ENCODE data around the gene AJM1. TPM values are rescaled to one million over a fixed set of nuclear protein-coding genes. Genes with fewer than 3 reads are reported as not detected.
"Not testable (repeated sequence)": the region's sequence is repeated elsewhere in the genome, so short reads cannot be mapped to it uniquely, and the experiment has no call there.

The AJM1 gene
- total RNA-seq, 2 donors from 2014 or later, result 3.6 to 10.1 TPM

GRCh38 chr9:136835162-136835931, 6.9 kb upstream of the AJM1 start:
- intact Hi-C loops (cut with DNase I), result no loop called here
- DNase-seq (ENCODE audit: low spot score), result no peak
- TF ChIP-seq CTCF (IDR thresholded peaks at IDR 0.05), result no peak
- no peak for TF ChIP-seq POLR2A (IDR thresholded peaks at IDR 0.05)
- TF ChIP-seq POLR2AphosphoS5 (IDR thresholded peaks at IDR 0.05), result no peak
- Histone ChIP-seq H3K27me3 (replicated peaks; ENCODE audit: insufficient read depth) (no peaks in the 10 kb centered on the region), H3K9me3 (no peaks in the 10 kb centered on the region), H3K27ac (no peak overlapping the region), H3K4me3 (no peak overlapping the region), H3K36me3 (peaks cover 3 to 14% of the 10 kb centered on the region in 2 donors), H3K4me1 (replicated peaks) (no peaks in the 10 kb centered on the region)
- WGBS, result 92% methylated on average over 36 of the region's 36 CpGs

DNA sequence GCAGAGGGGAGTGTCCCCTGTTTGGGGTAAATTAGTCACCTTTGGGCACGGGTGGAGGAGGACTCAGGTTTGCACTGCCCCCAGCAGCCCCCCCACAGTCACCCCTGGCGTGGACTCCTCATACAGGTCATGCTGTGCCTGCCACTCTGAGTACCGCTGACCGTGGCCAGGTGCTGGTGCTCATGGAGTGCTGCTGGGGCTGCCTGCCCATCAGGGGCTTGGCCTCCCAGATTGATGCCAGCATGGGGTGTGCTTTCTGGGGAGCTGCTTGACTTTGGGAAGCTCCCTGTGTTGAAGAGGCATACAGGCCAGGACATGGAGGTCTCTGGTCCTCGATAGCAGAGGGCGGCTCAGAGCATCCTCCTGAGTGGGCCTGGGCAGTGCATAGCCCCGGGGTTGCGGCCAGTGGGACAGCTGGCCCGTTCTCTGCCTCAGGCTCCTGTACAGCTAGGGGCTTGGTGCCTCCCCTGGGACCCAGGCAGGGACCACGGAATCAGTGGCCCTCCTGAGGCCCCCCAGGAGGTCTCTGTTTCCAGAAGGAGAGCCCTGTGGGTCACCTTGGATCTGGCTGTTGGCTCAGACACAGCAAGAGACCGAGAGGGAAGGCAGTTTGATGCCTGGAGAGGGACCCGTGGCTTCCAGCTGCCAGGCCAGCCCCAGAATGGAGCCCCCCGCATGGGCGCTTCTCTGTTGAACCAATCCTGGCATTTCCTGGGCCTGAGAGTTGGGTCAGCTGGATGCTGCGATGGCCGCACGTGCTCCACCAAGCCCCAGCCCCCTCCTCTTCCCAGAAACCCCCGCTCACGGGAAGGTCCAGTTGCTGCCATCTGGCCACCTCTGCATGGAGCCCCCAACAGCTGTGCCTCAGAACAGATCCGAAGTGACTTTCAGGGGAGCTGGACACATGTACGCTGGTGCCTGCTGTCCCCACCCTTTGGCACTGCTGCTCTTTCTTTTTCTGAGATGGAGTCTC, 6.1 kb upstream of the AJM1 start:
- Histone ChIP-seq H3K4me1 (replicated peaks) (peaks cover 2% of the 10 kb centered on the region), H3K27ac (no peak overlapping the region), H3K4me3 (no peak overlapping the region), H3K36me3 (peaks cover 3 to 14% of the 10 kb centered on the region in 2 donors), H3K9me3 (no peaks in the 10 kb centered on the region), H3K27me3 (replicated peaks; ENCODE audit: insufficient read depth) (no peaks in the 10 kb centered on the region)
- WGBS, result 89% methylated on average over 18 of the region's 21 CpGs
- DNase-seq (ENCODE audit: low spot score), result no peak
- TF ChIP-seq POLR2AphosphoS5 (IDR thresholded peaks at IDR 0.05), result no peak
- no peak for TF ChIP-seq CTCF (IDR thresholded peaks at IDR 0.05)
- TF ChIP-seq POLR2A (IDR thresholded peaks at IDR 0.05), result no peak
- intact Hi-C loops (cut with DNase I), result no loop called here

- Histone ChIP-seq H3K36me3 (peaks cover 3 to 6% of the 10 kb centered on the region in 2 donors), H3K27me3 (replicated peaks; ENCODE audit: insufficient read depth) (no peaks in the 10 kb centered on the region), H3K4me3 (no peak overlapping the region), H3K27ac (no peak overlapping the region), H3K9me3 (no peaks in the 10 kb centered on the region), H3K4me1 (replicated peaks) (peaks cover 2% of the 10 kb centered on the region)
- TF ChIP-seq POLR2AphosphoS5 (IDR thresholded peaks at IDR 0.05), result no peak
- no peak for TF ChIP-seq POLR2A (IDR thresholded peaks at IDR 0.05)
- no peak for TF ChIP-seq CTCF (IDR thresholded peaks at IDR 0.05)
- 91% methylated on average over 24 of the region's 27 CpGs for WGBS
- intact Hi-C loops (cut with DNase I), result no loop called here
- DNase-seq (ENCODE audit: low spot score), result no peak
These were observed 5.0 kb upstream of the AJM1 start for GRCh38 chr9:136837146-136837855.

DNA sequence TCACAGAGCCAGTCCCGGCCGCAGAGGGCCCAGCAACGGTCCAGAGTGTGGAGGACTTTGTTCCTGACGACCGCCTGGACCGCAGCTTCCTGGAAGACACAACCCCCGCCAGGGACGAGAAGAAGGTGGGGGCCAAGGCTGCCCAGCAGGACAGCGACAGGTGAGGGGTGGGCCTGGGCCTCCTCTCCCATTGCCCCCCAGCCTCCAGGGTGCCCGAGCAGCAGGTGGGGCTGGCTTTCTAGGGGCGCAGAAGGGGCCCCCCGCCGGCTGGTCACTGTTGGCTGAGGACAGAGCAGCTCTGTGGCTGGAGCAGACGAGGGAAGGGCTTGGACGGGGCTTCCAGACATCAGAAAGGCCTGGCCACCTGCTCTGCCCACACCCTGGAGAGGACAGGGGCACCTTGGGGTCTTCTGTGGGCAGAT, 4.4 kb upstream of the AJM1 start:
- intact Hi-C loops (cut with DNase I); DNase-seq (ENCODE audit: low spot score); H3K36me3 ChIP-seq; H3K4me1 ChIP-seq (replicated peaks); H3K27me3 ChIP-seq (replicated peaks; ENCODE audit: insufficient read depth); H3K27ac ChIP-seq; H3K9me3 ChIP-seq; H3K4me3 ChIP-seq: not testable (repeated sequence)
- 85% methylated on average over 15 of the region's 15 CpGs for WGBS

Data from prostate gland (tissue), 2 donors.